GM18499 (cell line): ENCODE measurements around the gene LDHAL6B.

Experiments
- ATAC-seq: cut with Tn5 transposase; IDR thresholded peaks from one replicate; pipeline ENCODE4 v1.9.1; 2021; ENCODE audit warnings: moderate number of reproducible peaks; ENCODE audit not compliant: insufficient read depth, unreplicated experiment

LDHAL6B gene

DNA sequence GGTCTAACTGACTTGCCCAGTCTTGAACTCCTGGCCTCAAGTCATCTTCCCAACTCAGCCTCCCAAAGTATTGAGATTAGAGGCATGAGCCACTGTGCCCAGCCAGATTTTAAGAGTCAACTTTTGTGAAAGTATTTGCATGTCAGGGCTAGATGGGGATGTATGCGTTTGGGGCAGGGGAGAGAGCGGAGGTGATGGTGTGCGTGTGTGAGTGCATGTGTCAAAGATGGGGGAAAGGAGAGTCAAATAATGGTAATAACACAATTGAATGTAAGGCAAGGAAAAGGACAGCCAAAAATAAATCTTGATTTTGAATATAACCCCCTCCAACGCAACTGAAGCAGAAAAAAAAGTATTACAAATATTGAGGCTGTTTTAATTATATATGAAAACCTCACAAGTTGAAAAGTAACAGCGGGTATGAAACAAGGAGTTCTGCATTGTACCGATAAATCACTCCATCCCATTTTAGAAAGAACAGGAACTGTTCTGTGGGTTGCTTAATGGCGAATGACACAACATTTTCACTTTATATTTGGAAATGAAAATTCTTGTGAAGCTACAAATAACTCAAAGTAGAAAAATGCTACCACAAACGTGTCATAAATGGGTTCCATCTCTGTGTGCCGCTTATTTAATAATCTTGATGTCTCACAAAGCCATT lies 29.9 kb upstream of the LDHAL6B start:
- no peak for ATAC-seq

DNA sequence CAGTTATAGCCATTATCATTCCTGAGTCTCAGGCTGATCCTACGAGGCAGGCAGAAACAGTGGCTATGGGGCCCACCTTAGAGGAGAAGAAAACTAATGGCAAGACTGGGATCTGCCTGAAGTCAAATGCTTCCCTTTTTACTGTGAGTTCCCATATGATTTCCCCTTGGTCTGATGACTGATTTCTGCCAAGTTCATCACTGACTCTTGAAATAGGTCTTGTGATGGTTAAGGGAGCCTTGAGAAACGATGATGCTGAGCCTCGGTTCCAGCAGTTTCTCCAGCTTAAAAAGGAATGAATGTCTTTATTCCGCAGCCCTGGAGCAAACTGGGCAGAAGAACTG lies 29.4 kb upstream of the LDHAL6B start:
- no peak for ATAC-seq

DNA sequence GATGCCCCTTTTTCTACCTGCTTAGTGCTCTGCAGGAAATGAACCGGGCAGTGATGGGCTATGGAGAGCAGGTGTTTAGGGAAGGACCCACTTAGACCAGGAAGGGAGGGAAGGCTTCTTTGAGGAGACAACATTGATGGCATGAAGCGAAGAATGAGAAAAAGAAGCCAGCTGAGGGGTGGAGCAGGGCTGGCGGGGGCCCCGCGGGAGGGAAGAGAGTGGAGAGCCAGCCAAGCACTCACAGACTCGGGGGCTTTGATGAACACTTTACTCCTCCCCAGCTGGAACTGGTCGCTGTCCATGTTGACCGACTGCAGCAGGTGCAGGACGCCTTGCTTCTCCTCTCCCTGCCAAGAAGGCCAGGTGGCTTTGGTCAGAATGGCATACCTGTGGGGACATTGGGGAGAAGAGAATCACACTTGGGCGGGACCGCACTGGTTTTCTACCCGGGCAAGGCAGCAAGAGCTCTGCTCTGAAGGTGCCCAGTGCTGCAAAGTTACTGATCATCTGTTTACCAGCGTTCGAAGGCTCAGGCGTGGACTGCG lies 28.4 kb upstream of the LDHAL6B start:
- ATAC-seq, result no peak

DNA sequence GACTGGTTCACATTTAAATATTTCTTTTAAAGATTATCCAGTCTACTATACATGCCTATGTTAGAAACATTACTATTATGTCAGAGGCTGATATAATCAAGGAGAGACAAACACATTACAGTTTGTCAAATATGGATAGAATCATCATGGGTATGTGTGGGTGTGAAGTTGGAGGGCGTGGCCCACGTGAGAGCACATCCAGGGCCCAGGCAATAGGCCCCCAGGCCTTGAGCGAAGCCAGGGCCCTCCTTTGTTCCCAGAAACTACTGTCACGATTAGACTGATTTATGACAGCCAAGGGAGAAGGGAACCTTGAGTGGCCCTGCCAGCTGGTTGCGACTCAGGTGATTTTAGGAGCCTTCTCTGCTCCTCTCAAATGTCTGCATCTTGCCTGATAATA lies 26.9 kb upstream of the LDHAL6B start:
- ATAC-seq, result no peak

DNA sequence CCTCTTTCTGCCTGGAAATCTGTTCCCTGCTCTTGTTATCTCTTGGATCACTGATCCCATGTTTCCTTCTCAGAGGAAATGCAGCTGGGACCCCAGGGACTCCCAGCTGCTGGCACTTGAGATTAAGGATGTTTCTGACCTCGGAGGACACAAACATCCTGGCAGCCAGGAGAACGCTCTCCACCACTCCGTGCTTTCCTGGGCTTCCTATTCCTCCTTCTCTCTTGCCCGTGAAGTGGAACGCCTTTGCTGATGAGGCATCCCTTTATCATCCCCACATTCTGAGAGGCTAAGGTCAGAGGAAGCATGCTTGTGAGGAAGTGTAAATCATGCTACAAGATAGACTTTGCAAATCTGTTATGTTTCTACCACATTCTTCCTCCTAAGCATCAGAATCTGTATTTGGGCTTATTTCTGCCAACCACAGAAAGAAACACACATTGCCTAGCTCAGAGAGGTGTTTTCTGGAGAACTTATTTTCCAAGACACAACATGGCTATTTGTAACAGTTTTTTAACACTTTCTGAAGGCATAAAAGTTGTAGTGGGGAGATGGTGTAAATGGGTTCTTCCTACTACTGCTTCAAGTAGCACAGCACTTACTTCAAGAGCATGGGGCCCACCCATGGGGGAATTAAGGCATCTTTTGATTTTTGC lies 25.6 kb upstream of the LDHAL6B start:
- ATAC-seq, result no peak

DNA sequence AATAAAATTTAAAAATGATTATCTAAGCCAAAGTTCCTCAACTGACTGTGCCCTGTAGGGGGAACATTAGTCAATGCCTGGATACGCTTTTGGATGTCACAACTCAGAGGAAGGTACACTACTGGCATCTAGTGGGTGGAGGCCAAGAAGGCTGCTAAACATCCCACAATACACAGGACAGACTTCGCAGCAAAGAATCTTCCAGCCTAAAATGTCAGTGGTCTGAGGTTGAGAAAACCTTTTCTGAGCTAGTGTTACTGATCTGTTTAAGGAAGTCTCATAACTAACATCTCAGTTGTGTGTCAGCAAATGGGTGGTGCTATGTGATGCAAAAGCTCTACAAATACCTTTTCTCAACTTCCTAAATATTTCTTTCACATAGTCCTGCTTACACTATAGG lies 20.9 kb upstream of the LDHAL6B start:
- ATAC-seq, result no peak

DNA sequence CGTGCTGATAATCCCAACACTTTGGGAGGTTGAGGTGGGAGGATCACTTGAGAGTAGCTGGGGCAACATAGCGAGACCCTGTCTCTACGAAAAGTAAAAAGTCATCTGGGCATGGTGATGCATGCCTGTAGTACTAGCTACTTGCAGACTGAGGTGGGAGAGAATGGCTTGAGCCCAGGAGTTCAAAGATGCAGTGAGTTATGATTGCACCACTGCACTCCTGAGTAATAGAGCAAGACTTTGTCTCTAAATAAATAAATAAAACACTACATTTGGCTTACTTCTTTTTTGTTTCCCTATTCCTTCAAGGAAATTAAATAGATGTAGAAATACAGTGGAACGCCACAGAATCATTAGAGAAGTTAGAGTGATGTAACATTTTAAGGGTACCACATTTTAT lies 20.1 kb upstream of the LDHAL6B start:
- ATAC-seq, result no peak

DNA sequence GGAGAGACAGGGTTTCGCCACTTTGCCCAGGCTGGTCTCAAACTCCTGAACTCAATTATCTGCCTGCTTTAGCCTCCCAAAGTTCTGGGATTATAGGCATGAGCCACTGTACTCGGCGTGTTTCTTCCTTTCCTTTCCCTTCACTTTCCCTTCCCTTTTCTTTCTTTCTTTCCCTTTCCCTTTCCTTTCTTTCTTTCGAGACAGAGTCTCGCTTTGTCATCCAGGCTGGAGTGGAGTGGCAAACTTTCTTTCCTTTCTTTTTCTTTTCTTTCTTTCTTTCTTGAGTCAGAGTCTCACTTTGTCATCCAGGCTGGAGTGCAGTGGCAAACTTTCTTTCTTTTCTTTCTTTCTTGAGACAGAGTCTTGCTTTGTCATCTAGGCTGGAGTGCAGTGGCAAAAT lies 17.4 kb upstream of the LDHAL6B start:
- ATAC-seq, result no peak

DNA sequence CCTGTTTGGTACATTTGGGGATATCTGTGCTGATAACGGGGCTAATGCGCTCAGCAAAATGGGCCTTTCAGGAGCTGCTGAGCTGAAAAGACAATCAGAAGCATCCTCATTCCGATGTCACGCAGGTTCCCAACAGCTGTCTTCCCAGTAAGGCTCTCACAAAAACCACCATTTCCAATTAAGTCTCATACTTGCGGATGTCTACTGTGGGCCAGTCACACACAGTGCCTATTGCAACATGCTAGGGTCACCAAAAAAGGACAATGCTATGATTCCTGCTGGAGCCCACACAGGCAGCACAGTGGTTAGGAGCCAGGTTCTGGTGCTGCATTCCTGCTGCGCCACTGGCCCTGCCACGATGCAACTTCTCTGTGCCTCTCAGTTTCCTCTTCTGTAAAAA lies 16.4 kb upstream of the LDHAL6B start:
- ATAC-seq, result no peak

DNA sequence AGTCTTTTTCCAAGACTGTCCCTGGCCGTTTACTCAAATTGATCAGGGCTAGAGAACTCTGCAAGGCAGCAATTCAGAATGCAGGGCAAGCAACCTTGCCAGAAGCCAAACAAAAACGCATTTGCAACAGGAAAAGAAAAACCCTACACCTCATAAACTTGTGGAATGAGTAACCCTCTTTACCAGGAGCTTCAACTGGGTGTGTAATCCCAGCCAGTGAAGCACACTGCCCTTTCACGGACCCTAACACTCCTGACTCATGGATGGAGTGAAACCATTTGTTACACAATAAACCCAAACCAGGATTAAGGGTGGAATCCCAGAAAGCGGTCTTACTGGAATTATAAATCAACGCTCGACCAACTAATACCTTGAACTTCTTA lies 14.8 kb upstream of the LDHAL6B start:
- ATAC-seq, result no peak

DNA sequence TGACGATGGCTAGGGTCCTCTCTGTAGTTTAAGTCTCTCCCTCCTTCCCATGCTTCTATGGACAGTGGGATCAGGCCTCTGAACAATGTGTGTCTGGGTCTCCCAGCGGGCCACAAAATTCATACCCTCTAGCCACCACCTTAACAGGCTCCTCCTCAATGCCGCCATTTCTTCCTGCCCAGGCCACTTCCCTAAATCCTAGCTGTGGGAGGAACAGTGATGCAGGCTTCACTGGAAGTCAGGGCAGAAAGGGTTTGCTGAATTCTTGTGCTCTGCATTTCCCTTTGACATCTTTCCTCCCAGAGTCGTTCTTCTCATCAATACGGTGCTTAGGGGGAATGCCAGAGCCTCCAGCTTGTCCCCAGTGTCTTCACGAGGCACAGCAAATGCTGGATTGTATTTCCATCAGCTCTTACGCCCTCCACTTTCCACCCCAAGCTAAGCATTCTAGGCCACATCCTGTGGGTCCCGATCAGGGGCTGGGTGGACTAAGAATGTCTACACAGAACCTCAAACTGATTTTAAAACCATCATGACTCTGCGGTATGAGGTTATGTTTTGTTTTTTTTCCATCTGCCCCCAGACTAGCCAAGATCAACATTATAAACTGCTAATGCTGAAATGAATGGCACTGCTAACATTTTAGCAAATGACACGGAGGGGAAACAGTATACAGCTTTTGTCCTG lies 11.9 kb upstream of the LDHAL6B start:
- no peak for ATAC-seq

DNA sequence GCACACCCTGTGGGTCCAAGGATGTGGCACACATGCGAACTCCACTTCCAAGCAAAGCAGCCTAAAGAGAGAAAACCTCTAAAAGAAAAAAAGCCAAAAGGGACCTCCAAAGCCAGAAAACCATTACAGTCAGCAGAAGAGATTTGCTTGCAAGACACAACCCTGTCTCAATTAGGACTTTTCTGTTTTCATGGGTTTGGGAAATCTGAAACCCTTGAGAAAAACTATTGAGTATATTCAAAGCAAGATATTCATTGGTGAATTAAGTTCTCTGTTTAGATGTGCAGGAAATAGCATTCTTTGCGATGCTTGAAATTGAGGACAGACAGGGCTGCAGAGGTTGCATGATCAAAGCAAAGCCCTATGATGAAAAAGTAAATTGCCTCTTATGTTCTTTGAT lies 10.2 kb upstream of the LDHAL6B start:
- ATAC-seq, result no peak

DNA sequence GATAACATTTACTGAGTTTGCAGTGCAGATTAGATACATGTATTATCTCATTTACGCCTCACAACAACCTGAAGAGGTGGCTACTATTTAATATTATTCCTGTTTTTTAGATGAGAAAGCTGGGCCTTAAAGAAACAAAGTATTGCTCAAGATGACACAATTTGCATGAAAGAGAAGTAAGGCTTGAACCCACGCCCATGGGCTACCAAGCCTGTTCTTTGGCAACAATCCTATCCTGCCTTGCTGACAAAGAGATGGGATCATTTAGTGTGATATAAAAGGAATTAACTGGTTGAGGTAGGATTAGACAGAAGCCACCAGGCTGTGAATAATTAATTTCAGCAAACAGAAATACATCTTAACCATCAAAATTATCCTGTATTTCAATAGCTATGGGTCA lies 9.2 kb upstream of the LDHAL6B start:
- no peak for ATAC-seq

DNA sequence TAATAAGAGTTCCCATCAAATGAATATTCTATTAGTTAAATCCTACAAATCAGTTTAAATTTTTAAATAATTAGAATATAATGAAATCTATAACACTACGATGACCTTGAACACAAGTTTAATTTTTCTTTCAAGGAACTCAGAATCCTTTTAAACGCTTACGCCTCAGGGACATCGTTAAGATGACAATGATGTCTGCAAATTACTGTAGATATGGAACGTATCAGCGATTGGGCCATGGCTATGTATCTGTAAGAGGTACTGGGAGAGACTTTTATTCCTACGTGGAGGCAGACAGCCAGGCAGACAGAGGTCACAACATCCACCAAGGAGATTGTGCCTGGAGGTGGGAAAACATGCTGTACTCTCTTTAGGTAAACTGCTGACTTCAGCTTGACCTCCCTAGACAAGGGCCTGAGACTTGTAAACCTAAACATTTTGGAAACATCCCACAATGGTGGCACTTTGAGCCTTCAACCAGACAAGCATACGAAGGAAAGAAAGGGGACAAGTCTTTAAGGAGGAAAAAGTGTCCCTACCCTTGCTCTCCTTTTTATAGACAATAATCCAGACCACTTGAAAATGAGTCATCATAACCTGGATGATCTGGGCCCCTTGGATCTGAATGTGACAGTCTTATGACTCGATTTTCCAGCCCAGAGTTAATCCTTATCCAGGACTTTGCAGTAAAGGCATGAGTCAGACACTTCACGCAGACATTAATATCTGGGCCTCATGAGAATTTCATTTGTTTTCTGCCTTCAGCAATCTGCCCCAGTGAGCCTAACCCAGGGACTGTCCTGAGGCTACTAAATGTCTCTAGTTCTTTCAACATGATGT lies 6.8 kb upstream of the LDHAL6B start:
- ATAC-seq, result no peak

DNA sequence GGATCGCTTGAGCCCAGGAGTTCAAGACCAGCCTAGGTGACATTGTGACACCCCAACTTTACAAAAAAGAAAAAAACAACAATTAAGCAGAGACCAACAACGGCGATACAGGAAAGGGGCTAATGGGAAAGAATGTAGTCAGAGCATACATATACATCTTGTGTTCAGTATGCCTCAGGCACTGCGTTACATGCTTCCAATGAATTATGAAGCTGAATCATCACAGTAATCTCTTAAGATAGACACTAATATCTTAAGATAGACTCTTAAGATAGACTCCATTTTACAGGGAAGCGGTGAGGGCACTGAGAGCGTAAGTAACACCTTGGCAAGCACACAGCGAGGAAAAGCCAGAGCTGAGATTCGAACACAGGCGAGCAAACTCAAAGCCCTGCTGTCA lies 6.1 kb upstream of the LDHAL6B start:
- ATAC-seq, result no peak

DNA sequence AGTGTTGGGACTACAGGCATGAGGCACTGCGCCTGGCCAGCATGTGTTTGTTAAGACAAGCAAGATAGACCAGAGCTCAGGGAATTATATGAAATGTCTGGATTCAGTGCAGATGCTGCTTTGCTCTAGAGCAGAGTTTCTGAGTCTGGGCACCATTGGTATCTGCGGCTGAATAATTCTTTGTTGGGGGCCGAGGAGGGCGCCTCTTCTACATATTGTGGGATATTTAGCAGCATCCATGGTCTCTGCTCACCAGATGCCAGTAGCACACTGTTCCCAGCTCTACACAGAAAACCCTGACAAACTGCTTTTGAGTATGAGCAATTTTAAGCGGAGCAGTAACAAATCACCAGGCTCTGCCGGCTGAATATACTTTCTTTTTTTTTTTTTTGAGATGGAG lies 3.6 kb upstream of the LDHAL6B start:
- no peak for ATAC-seq

DNA sequence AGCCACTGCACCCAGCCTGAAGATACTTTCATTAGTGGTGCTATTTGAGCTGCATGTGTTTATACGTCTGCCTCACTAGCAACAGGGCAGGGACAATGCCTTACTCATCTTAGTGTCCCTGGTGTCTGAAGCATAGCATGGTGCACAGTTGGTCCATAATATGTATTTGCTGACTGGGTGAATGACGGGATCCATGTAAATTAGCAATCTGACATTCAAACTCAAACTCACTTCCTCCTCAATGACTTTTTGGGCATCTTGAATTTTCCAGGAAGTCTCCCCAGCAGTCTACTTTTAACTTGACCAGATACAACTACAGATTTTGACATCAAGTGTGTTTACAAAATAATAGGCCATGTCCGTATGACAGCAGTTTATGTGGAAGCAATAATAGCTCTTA lies 3.0 kb upstream of the LDHAL6B start:
- ATAC-seq, result no peak

DNA sequence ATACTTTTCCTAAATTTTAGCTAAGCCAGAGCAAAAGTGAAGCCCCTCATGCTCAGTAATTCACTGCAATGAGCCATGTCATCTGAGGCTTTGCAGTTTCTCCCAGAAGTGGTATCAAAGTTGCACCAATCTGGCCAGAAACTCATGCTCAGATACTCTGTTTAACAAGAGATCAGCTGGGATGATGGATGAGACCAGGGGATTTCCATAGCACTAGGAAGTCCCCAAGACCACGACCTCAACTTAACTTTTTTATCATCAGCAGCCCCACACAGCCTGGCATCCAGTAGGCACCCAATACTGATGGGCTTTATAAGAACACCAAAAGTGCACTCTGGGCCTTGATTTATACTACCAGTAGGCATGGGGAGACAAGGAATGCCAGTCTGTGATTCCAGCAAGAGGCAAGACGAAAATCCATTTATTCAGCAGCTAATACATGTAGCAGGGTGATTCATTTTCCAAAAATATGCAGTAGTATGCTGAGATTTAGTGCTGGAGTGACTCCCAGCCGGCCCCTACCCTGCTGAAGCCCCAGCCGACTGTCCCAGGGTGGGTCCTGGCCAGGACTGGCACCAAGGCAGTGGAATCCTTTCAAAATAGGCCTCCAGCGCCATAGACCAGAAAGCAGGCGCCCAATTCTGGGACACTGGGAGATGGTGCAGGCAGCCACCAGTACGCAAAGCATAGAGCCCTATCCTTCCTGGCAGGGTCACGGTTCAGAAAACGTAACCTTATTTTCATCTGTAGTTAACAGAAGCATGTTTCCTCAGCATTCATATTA lies 612 bp upstream of the LDHAL6B start:
- no peak for ATAC-seq

DNA sequence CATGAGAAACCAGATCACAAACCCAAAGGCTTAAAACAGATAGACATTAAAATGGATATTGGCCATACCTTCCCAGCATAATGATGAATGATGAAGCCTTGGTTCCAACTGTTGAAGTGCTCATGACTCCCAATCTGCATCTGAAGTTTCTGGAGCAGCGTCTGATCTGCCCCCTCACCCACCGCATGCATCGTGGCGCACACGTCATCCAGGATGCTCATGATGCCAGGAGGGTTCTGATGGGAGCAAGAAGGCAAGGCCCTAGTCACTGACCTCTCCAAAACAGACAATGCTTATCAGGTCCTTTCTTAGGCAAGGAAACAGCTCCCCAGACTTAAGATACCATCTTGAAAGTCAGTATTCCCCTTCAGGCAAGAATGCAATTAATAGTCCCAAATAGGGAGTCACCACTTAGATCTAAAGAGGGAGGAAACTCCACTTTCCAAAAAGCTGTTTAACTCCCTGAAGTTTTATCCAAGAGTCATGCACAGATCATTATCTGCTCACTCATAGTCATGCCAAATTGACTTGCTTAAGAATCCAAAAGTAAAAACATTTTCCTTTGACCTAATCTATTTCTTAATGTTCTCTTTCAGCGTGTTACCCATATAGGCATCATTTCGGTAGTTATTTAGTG lies 2.1 kb downstream of the LDHAL6B start:
- no peak for ATAC-seq

DNA sequence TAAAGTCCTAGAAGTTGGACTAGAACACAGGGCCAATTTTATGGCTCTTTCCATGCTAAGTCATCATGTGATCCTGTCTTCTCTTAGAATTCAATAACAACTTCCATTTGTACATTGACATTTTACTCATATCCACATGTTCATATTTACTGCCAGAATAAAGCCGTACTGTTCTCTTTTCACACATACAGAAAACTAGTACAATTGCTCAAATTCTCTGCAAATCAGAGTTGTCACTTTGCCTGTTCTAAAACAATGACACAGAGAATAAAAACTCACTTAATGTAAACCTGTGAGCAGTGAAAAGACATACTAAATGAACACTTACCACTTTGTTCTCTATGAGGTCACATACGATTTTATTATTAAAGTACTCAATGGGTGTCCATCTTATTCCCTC lies 3.5 kb downstream of the LDHAL6B start:
- no peak for ATAC-seq
